HG03039 (cell line): ENCODE results near the gene DHX57.
A peak's percentile ranks its signal among the peaks of the same experiment; 100 is the strongest.

Experiments used
- ATAC-seq: cut with Tn5 transposase; IDR thresholded peaks from one replicate; pipeline ENCODE4 v1.9.1; 2021; ENCODE audit warnings: mild to moderate bottlenecking, moderate library complexity; ENCODE audit not compliant: unreplicated experiment

Gene DHX57

GRCh38 chr2:38754506-38754905 lies 121.2 kb downstream of the DHX57 start:
- no peak for ATAC-seq

GRCh38 chr2:38754049-38754448 lies 121.7 kb downstream of the DHX57 start:
- no peak for ATAC-seq

- no peak for ATAC-seq
These were observed 123.9 kb downstream of the DHX57 start for GRCh38 chr2:38751596-38752410.

DNA sequence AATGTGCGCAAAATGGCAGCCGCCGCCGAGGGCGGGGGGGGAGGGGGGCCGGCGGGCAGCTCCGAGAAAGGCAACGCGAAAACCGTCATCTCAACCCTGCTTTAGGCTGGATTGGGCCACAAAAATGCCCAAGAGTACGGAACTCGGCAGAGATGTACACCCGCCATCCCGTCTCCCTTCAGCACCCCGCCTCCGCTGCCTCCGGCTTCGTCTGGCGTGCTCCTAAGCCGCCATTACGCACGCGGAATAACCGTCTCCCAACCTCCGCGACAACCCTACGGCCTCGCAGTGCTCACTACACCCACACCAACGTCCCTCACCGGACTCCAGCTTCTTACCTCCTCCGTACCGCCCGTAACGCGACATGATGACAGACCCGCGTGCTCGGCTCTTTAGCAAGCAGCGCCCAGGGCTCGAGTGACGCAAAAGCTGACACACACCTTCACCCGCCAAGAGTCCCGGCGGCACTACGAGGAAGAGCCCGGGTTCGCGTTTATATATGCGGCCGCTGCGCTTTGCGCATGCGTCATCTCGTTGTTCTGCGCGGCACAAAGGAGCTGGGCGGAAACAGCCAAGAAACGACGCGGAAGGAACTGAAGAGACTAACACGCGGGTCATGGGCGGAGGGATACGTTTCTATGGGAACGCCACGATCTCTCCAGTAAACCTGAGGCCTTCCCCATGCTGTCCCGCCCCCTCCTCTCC lies 124.7 kb downstream of the DHX57 start, which contains the start of gene SRSF7:
Gene SRSF7, minus strand, starts transcription at position 471 of the 705 bp plus-strand sequence. Its CDS starts 105 bp downstream, at position 366.
- ATAC-seq, result peak; percentile 77

DNA sequence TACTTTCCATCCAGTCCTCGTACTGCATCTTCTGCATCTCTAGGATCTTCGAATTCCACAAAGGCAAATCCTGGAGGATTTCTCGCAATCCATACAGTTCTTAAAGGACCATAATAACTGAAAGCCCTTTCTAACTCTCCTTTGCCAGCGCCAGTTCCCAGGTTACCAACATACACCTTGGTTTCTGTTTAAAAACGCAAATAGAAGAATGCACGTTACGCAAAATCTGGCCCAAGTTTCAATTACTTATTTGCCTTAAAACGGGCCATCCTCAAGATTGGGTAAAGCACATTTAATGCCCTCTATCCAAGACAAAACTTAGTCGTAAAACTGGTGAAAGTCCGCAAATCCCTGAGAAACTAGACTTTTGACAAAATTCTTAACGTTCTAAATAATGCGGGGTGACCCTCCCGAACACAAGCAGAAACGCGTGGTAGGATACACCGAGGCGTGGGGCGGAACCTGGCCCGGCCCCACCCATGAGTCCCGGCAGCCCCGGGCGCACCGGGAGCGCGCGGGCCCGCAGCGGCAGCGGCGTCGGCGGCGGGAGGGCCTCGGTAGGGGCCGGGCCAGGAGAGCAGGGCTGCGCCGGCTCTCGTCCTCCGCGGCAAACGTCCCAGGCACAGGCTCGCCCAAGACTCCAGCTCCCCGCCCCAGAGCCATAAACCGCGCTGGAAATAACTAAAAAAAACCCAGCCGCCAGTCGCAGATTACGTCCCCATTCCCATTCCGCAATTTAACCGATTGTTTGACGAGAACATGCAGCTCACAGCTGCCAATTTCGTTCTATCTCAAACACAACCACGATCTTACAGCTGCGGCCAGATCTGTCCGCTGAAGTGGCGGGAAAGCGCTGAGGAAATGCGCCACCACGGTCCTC lies 125.5 kb downstream of the DHX57 start:
- peak; percentile 31 for ATAC-seq

DNA sequence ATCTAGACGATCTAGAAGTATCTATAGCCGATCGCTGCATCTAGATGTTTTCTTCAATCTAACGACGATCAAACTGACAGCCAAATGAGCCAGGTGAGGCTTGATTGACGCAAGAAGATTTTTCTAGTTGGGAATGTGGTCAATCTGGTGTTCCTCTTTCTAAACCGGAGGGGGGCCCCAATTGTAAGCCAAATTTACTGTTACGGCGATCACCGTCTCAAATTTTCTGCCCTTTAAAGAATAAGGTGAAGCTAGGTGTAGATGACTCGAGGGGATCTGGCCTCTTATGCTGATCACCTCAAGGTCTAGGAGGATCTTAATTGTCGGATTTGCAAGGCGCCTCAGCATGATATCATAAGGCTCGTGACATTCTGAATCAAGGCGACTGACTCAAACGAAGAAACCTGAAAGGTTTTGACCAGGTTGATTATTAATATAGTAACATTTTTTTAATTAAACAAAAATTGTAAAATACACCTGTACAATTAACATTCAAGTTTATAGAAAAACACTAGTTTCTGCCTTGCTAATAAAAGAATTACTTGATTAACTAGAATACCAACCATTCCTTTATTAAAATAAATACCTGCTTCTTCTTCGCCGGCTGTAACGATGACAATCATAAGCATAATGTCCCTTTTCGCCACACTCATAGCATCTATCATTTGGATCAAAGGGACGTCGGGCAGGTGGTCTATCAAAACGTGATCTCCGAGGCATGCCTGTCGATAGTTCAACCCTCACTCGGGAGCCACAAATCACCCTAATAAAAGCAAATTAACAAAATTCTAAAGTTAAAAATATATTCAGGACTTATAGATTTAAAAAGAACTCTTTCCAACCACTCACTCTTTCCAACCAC lies 126.6 kb downstream of the DHX57 start:
- no peak for ATAC-seq

GRCh38 chr2:38748391-38748790 lies 127.3 kb downstream of the DHX57 start:
- ATAC-seq, result no peak

DNA sequence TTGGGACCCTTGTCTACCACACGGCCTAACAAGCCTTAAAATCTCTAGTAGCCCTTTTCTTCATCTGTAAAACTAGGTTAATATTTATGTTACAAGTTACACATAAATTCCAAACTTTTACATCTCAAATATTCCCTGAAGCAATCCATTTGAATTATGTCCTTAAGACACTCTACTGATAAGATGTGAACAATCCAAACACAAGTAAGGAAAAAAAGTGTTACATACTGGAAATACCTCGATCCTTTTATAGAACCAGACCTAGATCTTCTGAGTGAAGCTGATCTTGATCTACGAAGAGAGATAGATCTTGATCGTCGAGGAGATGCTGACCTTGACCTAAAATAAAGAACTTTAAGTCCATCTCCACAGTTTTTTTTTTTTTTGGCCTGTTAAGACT lies 127.9 kb downstream of the DHX57 start:
- no peak for ATAC-seq
